ENCODE results near the gene FAM171A1. TPM values are rescaled to one million over a fixed set of nuclear protein-coding genes. Genes with fewer than 3 reads are reported as not detected.

The FAM171A1 gene
- polyA plus RNA-seq, 1 of the 3 experiments (the other 2 are of a cell fraction): 26.3 TPM

DNA sequence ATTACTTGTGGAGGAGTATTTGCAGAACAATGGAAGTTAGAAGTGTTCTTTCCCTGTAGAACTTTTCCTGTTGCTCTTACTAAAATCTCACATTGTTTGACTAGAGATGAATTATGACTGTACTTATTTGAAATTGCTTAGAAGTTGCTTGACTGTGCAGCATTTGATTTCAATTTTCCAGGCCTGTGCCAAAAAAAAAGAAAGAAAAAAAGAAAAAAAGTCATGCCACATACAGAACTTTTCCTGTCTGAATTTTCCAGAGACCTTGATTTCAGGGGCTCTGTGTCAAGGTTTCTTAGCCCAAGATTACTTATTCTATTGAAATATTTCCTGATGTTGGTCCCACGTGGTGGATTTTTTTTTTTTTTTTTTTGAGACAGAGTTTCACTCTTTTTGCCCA lies 3.5 kb upstream of the FAM171A1 start:
- H3K36me3 ChIP-seq (replicated peaks in 1 of 2; ENCODE audit: control insufficient read depth in 1 of 2, insufficient read depth in 2 of 2, low read length in 1 of 2): no peaks in the 10 kb centered on the region
- POLR2A ChIA-PET: no interaction called here
- H3K4me3 ChIP-seq (ENCODE audit: low read depth in 2 of 2, low read length in 1 of 2): no peak overlapping the region
- 18% methylated on average over 1 of the region's 1 CpG for whole genome bisulfite sequencing (ENCODE audit: low lambda C conversion rate)
- TF ChIP-seq MXI1 (IDR thresholded peaks at IDR 0.05; ENCODE audit: low read depth, low read length): no peak
- no peak for TF ChIP-seq TEAD4 (IDR thresholded peaks at IDR 0.05; ENCODE audit: borderline replicate concordance, insufficient read depth)
- TF ChIP-seq POLR2AphosphoS5 (IDR thresholded peaks at IDR 0.05; ENCODE audit: low read depth, low read length): no peak
- no peak for TF ChIP-seq JUND (IDR thresholded peaks at IDR 0.05)
- TF ChIP-seq, protein P1, sequence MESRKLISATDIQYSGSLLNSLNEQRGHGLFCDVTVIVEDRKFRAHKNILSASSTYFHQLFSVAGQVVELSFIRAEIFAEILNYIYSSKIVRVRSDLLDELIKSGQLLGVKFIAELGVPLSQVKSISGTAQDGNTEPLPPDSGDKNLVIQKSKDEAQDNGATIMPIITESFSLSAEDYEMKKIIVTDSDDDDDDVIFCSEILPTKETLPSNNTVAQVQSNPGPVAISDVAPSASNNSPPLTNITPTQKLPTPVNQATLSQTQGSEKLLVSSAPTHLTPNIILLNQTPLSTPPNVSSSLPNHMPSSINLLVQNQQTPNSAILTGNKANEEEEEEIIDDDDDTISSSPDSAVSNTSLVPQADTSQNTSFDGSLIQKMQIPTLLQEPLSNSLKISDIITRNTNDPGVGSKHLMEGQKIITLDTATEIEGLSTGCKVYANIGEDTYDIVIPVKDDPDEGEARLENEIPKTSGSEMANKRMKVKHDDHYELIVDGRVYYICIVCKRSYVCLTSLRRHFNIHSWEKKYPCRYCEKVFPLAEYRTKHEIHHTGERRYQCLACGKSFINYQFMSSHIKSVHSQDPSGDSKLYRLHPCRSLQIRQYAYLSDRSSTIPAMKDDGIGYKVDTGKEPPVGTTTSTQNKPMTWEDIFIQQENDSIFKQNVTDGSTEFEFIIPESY (IDR thresholded peaks at IDR 0.05; ENCODE audit: borderline replicate concordance, low read depth): no peak
- TF ChIP-seq, protein P2, sequence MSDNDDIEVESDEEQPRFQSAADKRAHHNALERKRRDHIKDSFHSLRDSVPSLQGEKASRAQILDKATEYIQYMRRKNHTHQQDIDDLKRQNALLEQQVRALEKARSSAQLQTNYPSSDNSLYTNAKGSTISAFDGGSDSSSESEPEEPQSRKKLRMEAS (IDR thresholded peaks at IDR 0.05; ENCODE audit: low read depth): no peak
- TF ChIP-seq RAD21 (IDR thresholded peaks at IDR 0.05; ENCODE audit: low read length): no peak
- no peak for TF ChIP-seq RXRA (IDR thresholded peaks at IDR 0.05; ENCODE audit: borderline replicate concordance, low read depth)
- TF ChIP-seq, protein P3, sequence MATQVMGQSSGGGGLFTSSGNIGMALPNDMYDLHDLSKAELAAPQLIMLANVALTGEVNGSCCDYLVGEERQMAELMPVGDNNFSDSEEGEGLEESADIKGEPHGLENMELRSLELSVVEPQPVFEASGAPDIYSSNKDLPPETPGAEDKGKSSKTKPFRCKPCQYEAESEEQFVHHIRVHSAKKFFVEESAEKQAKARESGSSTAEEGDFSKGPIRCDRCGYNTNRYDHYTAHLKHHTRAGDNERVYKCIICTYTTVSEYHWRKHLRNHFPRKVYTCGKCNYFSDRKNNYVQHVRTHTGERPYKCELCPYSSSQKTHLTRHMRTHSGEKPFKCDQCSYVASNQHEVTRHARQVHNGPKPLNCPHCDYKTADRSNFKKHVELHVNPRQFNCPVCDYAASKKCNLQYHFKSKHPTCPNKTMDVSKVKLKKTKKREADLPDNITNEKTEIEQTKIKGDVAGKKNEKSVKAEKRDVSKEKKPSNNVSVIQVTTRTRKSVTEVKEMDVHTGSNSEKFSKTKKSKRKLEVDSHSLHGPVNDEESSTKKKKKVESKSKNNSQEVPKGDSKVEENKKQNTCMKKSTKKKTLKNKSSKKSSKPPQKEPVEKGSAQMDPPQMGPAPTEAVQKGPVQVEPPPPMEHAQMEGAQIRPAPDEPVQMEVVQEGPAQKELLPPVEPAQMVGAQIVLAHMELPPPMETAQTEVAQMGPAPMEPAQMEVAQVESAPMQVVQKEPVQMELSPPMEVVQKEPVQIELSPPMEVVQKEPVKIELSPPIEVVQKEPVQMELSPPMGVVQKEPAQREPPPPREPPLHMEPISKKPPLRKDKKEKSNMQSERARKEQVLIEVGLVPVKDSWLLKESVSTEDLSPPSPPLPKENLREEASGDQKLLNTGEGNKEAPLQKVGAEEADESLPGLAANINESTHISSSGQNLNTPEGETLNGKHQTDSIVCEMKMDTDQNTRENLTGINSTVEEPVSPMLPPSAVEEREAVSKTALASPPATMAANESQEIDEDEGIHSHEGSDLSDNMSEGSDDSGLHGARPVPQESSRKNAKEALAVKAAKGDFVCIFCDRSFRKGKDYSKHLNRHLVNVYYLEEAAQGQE (IDR thresholded peaks at IDR 0.05; ENCODE audit: low read depth, low read length): no peak
- TF ChIP-seq, protein P4, sequence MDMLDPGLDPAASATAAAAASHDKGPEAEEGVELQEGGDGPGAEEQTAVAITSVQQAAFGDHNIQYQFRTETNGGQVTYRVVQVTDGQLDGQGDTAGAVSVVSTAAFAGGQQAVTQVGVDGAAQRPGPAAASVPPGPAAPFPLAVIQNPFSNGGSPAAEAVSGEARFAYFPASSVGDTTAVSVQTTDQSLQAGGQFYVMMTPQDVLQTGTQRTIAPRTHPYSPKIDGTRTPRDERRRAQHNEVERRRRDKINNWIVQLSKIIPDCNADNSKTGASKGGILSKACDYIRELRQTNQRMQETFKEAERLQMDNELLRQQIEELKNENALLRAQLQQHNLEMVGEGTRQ (IDR thresholded peaks at IDR 0.05; ENCODE audit: borderline replicate concordance, low read depth, low read length): no peak
- TF ChIP-seq, protein P5, sequence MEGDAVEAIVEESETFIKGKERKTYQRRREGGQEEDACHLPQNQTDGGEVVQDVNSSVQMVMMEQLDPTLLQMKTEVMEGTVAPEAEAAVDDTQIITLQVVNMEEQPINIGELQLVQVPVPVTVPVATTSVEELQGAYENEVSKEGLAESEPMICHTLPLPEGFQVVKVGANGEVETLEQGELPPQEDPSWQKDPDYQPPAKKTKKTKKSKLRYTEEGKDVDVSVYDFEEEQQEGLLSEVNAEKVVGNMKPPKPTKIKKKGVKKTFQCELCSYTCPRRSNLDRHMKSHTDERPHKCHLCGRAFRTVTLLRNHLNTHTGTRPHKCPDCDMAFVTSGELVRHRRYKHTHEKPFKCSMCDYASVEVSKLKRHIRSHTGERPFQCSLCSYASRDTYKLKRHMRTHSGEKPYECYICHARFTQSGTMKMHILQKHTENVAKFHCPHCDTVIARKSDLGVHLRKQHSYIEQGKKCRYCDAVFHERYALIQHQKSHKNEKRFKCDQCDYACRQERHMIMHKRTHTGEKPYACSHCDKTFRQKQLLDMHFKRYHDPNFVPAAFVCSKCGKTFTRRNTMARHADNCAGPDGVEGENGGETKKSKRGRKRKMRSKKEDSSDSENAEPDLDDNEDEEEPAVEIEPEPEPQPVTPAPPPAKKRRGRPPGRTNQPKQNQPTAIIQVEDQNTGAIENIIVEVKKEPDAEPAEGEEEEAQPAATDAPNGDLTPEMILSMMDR (IDR thresholded peaks at IDR 0.05): no peak
- no peak for TF ChIP-seq MEF2A (IDR thresholded peaks at IDR 0.05; ENCODE audit: borderline replicate concordance, low read depth)
- no peak for TF ChIP-seq EP300 (IDR thresholded peaks at IDR 0.05; ENCODE audit: borderline replicate concordance in 1 of 2, low read depth in 1 of 2, low read length in 1 of 2)
- TF ChIP-seq GATA2 (CRISPR knock-in tag; IDR thresholded peaks at IDR 0.05): no peak
- no peak for TF ChIP-seq CHD2 (IDR thresholded peaks at IDR 0.05; ENCODE audit: low read length, partially characterized antibody)
- TF ChIP-seq NRF1 (IDR thresholded peaks at IDR 0.05; ENCODE audit: low read depth, low read length): no peak
- no peak for TF ChIP-seq FOXJ3 (CRISPR knock-in tag; IDR thresholded peaks at IDR 0.05)
- H3K79me2 ChIP-seq (ENCODE audit: insufficient read depth): peaks cover 8% of the 10 kb centered on the region; the same call in 1 of the 2 replicates
- H4K20me1 ChIP-seq (ENCODE audit: insufficient read depth): no peaks in the 10 kb centered on the region
- peaks cover 0 to 6% of the 10 kb centered on the region in 2 experiments; a peak in 1 of 4 replicates for H3K4me1 ChIP-seq (ENCODE audit: control insufficient read depth in 1 of 2, insufficient read depth in 2 of 2, low read depth in 1 of 2, low read length in 1 of 2)
- no peak overlapping the region for H3K9ac ChIP-seq
- H3K4me2 ChIP-seq: no peak overlapping the region
- H3K27me3 ChIP-seq (ENCODE audit: insufficient read depth): no peaks in the 10 kb centered on the region
- H3K27ac ChIP-seq (ENCODE audit: low read depth in 2 of 2, low read length in 1 of 2): no peak overlapping the region
- no peak for DNase-seq
- no peak overlapping the region for H2AFZ ChIP-seq (ENCODE audit: low read depth)
- H3K9me2 ChIP-seq: no peaks in the 10 kb centered on the region
- CTCF ChIA-PET: interaction anchor here (0.8 kb wide), 1 partner anchor 45 kb away, joined by 3 read pairs; no protein-coding TSS in a partner anchor
- no peaks in the 10 kb centered on the region for H3F3A ChIP-seq (replicated peaks; ENCODE audit: insufficient read depth)
- H3K9me3 ChIP-seq: no peaks in the 10 kb centered on the region
